ENCODE data around the gene ACO2.
A peak's percentile ranks its signal among the peaks of the same experiment; 100 is the strongest.
"Not testable (repeated sequence)": the region's sequence is repeated elsewhere in the genome, so short reads cannot be mapped to it uniquely, and the experiment has no call there.

ACO2 gene

GRCh38 chr22:41468381-41469217 lies at the start of gene ACO2, which contains the start of gene PHF5A:
ACO2 (plus strand) TSS chr22:41469117; CDS start chr22:41469147, 30 bp downstream.
PHF5A (minus strand) TSS chr22:41468692; CDS start chr22:41468653, 39 bp downstream.
- DNase-seq = peak; percentile 98

- peak; percentile 58 for DNase-seq
Measured at GRCh38 chr22:41425660-41426365, 43.1 kb upstream of the ACO2 start.

GRCh38 chr22:41429232-41429950 lies 39.5 kb upstream of the ACO2 start:
- DNase-seq = no peak

GRCh38 chr22:41429951-41430332 lies 39.0 kb upstream of the ACO2 start:
- no peak for DNase-seq

- DNase-seq = no peak
Measured at GRCh38 chr22:41431656-41432055, 37.3 kb upstream of the ACO2 start.

- DNase-seq = not testable (repeated sequence)
Measured at GRCh38 chr22:41433480-41433879, 35.4 kb upstream of the ACO2 start.

GRCh38 chr22:41434361-41435003 lies 34.4 kb upstream of the ACO2 start:
- not testable (repeated sequence) for DNase-seq

GRCh38 chr22:41435560-41435959 lies 33.4 kb upstream of the ACO2 start:
- DNase-seq = no peak

GRCh38 chr22:41436322-41437113 lies 32.4 kb upstream of the ACO2 start:
- no peak for DNase-seq

GRCh38 chr22:41437198-41437597 lies 31.7 kb upstream of the ACO2 start:
- no peak for DNase-seq

- not testable (repeated sequence) for DNase-seq
Measured at GRCh38 chr22:41440511-41440910, 28.4 kb upstream of the ACO2 start.

GRCh38 chr22:41442240-41442792 lies 26.6 kb upstream of the ACO2 start:
- no peak for DNase-seq

- peak; percentile 96 for DNase-seq
Measured at GRCh38 chr22:41444360-41445128, 24.4 kb upstream of the ACO2 start.

GRCh38 chr22:41445129-41446056 lies 23.5 kb upstream of the ACO2 start:
- peak; percentile 38 for DNase-seq

GRCh38 chr22:41446057-41446501 lies 22.8 kb upstream of the ACO2 start:
- peak; percentile 16 for DNase-seq

- DNase-seq = peak; percentile 96
Measured at GRCh38 chr22:41446639-41447434, 22.1 kb upstream of the ACO2 start, which contains the start of gene TOB2. TOB2 (minus strand) TSS chr22:41446801; CDS start chr22:41437345, 9,456 bp downstream.

GRCh38 chr22:41447435-41448188 lies 21.3 kb upstream of the ACO2 start:
- peak; percentile 73 for DNase-seq
